Measurements from ENCODE around the gene CRACR2A. TPM values are rescaled to one million over a fixed set of nuclear protein-coding genes. Genes with fewer than 3 reads are reported as not detected.

The CRACR2A gene
- total and polyA plus RNA-seq, 2 of the 8 experiments (the other 6 are each of a cell fraction or from before 2014, with no cell fraction given), result 0.85 to 3.2 TPM

DNA sequence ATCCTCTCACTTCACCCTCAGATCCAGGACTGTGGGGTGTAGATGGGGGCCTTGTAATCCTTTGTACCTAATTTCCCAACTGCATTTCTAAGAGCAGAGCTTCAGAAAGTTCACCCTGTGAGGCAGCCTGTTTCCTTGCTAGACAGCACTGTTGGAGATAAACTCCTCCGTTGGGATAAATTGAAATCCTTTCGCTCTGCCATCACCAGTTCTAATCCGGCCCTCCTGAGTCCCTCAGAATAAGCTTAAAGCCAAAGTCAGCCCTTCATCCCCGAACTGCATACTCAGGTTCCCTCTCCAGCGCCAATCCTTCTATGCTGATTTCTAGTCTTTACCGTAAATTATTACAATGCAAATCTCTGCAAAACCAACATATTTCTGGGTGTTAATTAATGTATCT is 147.2 kb downstream of the CRACR2A start:
- H2BK120ac ChIP-seq (replicated peaks; ENCODE audit: low read depth, low read length), result no peak overlapping the region
- whole genome bisulfite sequencing, 2 experiments (ENCODE audit: extremely low coverage in 1 of 2, insufficient coverage in 1 of 2, insufficient read length in 1 of 2, insufficient replicate concordance in 2 of 2, low coverage in 1 of 2, low lambda C conversion rate in 2 of 2, missing lambda C conversion rate in 1 of 2), result 53% methylated on average over 6 of the region's 6 CpGs; no CpG with 5 or more reads in 1 of the 2 experiments
- FAIRE-seq (no peak), DNase-seq (ENCODE audit: low read depth in 1 of 2, low spot score in 2 of 2) (no peak)
- CTCF ChIA-PET (ENCODE audit: partially characterized antibody), result interaction anchor here (0.5 to 5.0 kb wide), 13 partner anchors 9 to 1245 kb away, joined by 3 to 22 read pairs (median 3); no protein-coding TSS in a partner anchor
- no peak overlapping the region for H2BK15ac ChIP-seq (ENCODE audit: low read length)
- no peaks in the 10 kb centered on the region for H3K79me1 ChIP-seq (ENCODE audit: low read depth, low read length)
- H2BK20ac ChIP-seq (ENCODE audit: low read length), result peak overlapping the region; percentile 11; the same call in 1 of the 2 replicates
- H3K56ac ChIP-seq (replicated peaks; ENCODE audit: insufficient read length, low read depth, low read length), result no peak overlapping the region
- peak overlapping the region; percentile 68 for H3K18ac ChIP-seq (ENCODE audit: extremely low read depth, low read length)
- H2AK5ac ChIP-seq (ENCODE audit: low read depth, low read length), result no peak overlapping the region
- peak overlapping the region in 1 of 4 experiments; percentile 34; a peak in 1 of 7 replicates for H3K9ac ChIP-seq (replicated peaks in 1 of 4; ENCODE audit: extremely low read depth in 1 of 4, low read depth in 3 of 4, low read length in 3 of 4)
- H3K4ac ChIP-seq (replicated peaks; ENCODE audit: insufficient read length, low read depth, low read length), result no peak overlapping the region
- H3K27me3 ChIP-seq (replicated peaks in 1 of 4; ENCODE audit: control insufficient read depth in 3 of 4, extremely low read depth in 1 of 4, insufficient read depth in 3 of 4, low read length in 3 of 4), result peaks cover 0 to 7% (median 2%) of the 10 kb centered on the region in 4 experiments; a peak in 4 of 7 replicates
- peak overlapping the region; percentile 10 to 53 (median 18); a peak in 5 of 8 replicates for H3K4me3 ChIP-seq (ENCODE audit: extremely low read depth in 1 of 4, insufficient read depth in 2 of 4, low read depth in 3 of 4, low read length in 4 of 4)
- POLR2A ChIA-PET (ENCODE audit: partially characterized antibody), result interaction anchor here (1.1 to 1.3 kb wide), 2 partner anchors 10 to 14 kb away, joined by 3 to 5 read pairs; no protein-coding TSS in a partner anchor
- no peak overlapping the region for H3K23ac ChIP-seq (ENCODE audit: insufficient read length)
- peak overlapping the region; percentile 54; the same call in 1 of the 2 replicates for H2AFZ ChIP-seq (ENCODE audit: low read length)
- no peaks in the 10 kb centered on the region for H4K20me1 ChIP-seq (replicated peaks in 1 of 2; ENCODE audit: control insufficient read depth in 1 of 2, insufficient read depth in 2 of 2, low read length in 2 of 2)
- H2BK5ac ChIP-seq (ENCODE audit: low read depth, low read length), result no peak overlapping the region
- H2BK12ac ChIP-seq (ENCODE audit: low read depth, low read length), result no peak overlapping the region
- H3K14ac ChIP-seq (ENCODE audit: insufficient read length), result no peak overlapping the region
- H4K5ac ChIP-seq (ENCODE audit: insufficient read length, low read depth, low read length), result no peak overlapping the region
- no peak overlapping the region for H3K27ac ChIP-seq (ENCODE audit: low read depth, low read length)
- H4K8ac ChIP-seq (ENCODE audit: extremely low read depth, insufficient read depth, low read length), result no peak overlapping the region
- peak overlapping the region; percentile 31 for H4K91ac ChIP-seq (replicated peaks; ENCODE audit: insufficient read length, low read length)
- H3K4me1 ChIP-seq (replicated peaks in 1 of 4; ENCODE audit: control insufficient read depth in 3 of 4, insufficient read depth in 4 of 4, low read length in 3 of 4), result peaks cover 15 to 31% (median 25%) of the 10 kb centered on the region in 4 experiments
- peak overlapping the region; percentile 63 to 88 for H3K4me2 ChIP-seq (ENCODE audit: insufficient read depth in 1 of 2, low read depth in 2 of 2, low read length in 2 of 2)
- no peaks in the 10 kb centered on the region; the same call in 1 of the 2 replicates for H3K23me2 ChIP-seq (ENCODE audit: low read depth, low read length)
- no peaks in the 10 kb centered on the region for H3K79me2 ChIP-seq (ENCODE audit: control insufficient read depth in 1 of 2, insufficient read depth in 2 of 2, low read length in 2 of 2)
- TF ChIP-seq BRCA1 (IDR thresholded peaks at IDR 0.05; ENCODE audit: low read depth, low read length) (no peak), SUZ12 (IDR thresholded peaks at IDR 0.05; ENCODE audit: low read length) (0 out of 2 replicates have a peak, but pooled peaks have one; percentile 6)
- H3K9me3 ChIP-seq (ENCODE audit: insufficient read depth in 2 of 2, low read depth in 1 of 2, low read length in 1 of 2), result no peaks in the 10 kb centered on the region
- no peaks in the 10 kb centered on the region for H3K36me3 ChIP-seq (ENCODE audit: control insufficient read depth in 2 of 4, insufficient read depth in 4 of 4, low read length in 3 of 4)
